Activated naive CD8-positive, alpha-beta T cell treated with anti-CD3 and anti-CD28 coated beads for 36 hours (primary cell): ENCODE data around the gene GHR. TPM values are rescaled to one million over a fixed set of nuclear protein-coding genes. Genes with fewer than 3 reads are reported as not detected.

ENCODE experiments used
- DNase-seq: peaks from one replicate; pipeline ENCODE4 v3.0.0; 2021
- H3K27ac Mint-ChIP-seq: one replicate; pipeline ENCODE4 v1.8.0; 2022; ENCODE audit warnings: mild to moderate bottlenecking, moderate library complexity, mixed read lengths
- H3K27me3 Mint-ChIP-seq: one replicate; pipeline ENCODE4 v1.8.0; 2022; ENCODE audit warnings: mild to moderate bottlenecking, mixed read lengths
- H3K36me3 Mint-ChIP-seq: one replicate; pipeline ENCODE4 v1.8.0; 2021; ENCODE audit warnings: mild to moderate bottlenecking, mixed read lengths
- H3K4me1 Mint-ChIP-seq: one replicate; pipeline ENCODE4 v1.8.0; 2021; ENCODE audit warnings: mixed read lengths
- H3K4me3 Mint-ChIP-seq: one replicate; pipeline ENCODE4 v1.8.0; 2022; ENCODE audit warnings: mild to moderate bottlenecking, moderate library complexity, mixed read lengths
- H3K9me3 Mint-ChIP-seq: one replicate; pipeline ENCODE4 v1.8.0; 2022; ENCODE audit warnings: mixed read lengths
- total RNA-seq, 2 experiments: library from RNA; stranded (reverse); gene quantifications; one replicate each; pipeline ENCODE4 v1.2.3, GENCODE V29; 2021

The GHR gene
- total RNA-seq, 2 experiments from 2014 or later: not detected

DNA sequence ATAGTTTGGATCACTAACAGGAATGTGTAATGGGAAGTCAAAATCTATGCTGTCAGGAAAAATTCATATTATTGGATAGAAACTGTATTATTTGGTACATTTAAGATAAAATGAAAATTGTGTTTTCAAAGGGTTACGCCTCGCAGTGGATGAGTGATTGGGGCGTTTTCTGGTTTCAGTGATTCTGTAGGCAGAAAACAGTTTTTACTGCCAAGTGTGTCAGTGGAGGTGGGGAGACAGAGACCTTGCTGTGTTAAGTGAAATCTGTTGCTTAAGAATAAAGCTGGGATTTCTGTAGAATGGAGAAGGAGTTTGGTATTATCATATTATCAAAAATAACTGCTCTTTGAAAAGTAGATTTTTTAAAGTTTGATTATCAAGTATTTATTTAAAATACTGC is 69.7 kb downstream of the GHR start:
- Mint-ChIP-seq H3K9me3 (no peaks in the 10 kb centered on the region), H3K27ac (no peak overlapping the region), H3K27me3 (no peaks in the 10 kb centered on the region), H3K4me1 (no peaks in the 10 kb centered on the region), H3K36me3 (no peaks in the 10 kb centered on the region), H3K4me3 (no peak overlapping the region)
- no peak for DNase-seq

GRCh38 chr5:42494414-42494813 is 71.2 kb downstream of the GHR start:
- Mint-ChIP-seq H3K27me3 (no peaks in the 10 kb centered on the region), H3K27ac (no peak overlapping the region), H3K4me3 (no peak overlapping the region), H3K36me3 (no peaks in the 10 kb centered on the region), H3K4me1 (no peaks in the 10 kb centered on the region), H3K9me3 (no peaks in the 10 kb centered on the region)
- no peak for DNase-seq

GRCh38 chr5:42495914-42496313 is 72.7 kb downstream of the GHR start:
- no peak for DNase-seq
- Mint-ChIP-seq H3K27ac (no peak overlapping the region), H3K4me3 (no peak overlapping the region), H3K9me3 (no peaks in the 10 kb centered on the region), H3K27me3 (no peaks in the 10 kb centered on the region), H3K36me3 (no peaks in the 10 kb centered on the region), H3K4me1 (no peaks in the 10 kb centered on the region)

DNA sequence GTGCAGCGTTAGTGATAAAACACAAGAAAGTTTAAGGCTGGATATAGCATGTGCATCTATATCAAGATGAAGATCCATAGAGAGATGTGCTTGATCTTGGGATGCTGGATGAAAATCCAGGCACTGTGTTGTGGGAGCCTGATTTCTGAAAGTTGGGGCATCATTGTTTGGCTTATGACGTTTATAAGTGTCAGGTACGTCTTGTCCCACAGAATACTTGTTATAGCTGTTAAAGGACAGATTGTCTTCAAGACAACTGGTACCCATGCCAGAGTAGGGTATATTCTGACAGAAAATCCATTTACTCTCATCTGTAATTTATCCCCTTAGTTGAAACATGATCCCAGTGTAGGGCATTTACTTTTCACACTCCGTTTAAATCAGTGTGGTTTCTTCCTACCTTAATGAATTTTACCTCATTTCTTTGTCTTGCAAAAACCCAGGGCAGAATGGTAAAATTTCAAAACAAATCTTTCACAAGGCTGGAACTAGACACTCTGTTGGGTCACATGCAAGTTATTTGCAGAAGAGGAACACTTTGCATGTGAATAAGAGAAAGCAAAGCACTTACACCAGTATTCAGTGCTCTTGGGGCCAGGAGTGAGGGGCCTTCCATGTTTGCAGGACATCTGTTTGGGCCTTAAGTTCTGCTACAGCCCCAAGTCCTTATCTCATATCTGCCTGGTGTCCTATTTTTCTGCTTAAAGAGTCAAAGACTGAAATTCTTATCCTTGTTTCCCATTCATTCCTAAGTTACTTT is 73.3 kb downstream of the GHR start:
- H3K36me3 Mint-ChIP-seq: no peaks in the 10 kb centered on the region
- DNase-seq: no peak
- no peaks in the 10 kb centered on the region for H3K9me3 Mint-ChIP-seq
- H3K4me1 Mint-ChIP-seq: no peaks in the 10 kb centered on the region
- no peak overlapping the region for H3K4me3 Mint-ChIP-seq
- H3K27me3 Mint-ChIP-seq: no peaks in the 10 kb centered on the region
- no peak overlapping the region for H3K27ac Mint-ChIP-seq

DNA sequence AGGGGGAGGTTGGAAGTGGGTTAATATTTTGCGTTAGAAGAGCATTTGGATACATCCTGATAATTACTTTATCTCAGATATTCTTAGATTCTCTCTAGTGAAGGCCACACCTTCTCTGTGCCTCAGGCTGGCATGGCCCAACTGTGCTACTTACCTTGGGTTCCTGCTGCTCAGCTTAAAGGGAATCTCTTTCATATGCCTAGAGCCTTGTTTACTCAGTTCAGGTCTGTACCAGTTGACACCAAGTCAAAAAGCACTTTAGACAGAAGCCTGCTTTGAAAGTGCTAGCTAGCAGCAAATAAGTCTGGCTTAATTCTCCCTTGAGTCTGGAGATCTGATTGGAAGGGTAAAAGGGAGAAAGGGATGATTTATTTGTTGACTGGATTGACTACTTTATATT is 74.8 kb downstream of the GHR start:
- no peak for DNase-seq
- no peaks in the 10 kb centered on the region for H3K4me1 Mint-ChIP-seq
- no peak overlapping the region for H3K4me3 Mint-ChIP-seq
- H3K9me3 Mint-ChIP-seq: no peaks in the 10 kb centered on the region
- no peaks in the 10 kb centered on the region for H3K27me3 Mint-ChIP-seq
- no peaks in the 10 kb centered on the region for H3K36me3 Mint-ChIP-seq
- no peak overlapping the region for H3K27ac Mint-ChIP-seq

DNA sequence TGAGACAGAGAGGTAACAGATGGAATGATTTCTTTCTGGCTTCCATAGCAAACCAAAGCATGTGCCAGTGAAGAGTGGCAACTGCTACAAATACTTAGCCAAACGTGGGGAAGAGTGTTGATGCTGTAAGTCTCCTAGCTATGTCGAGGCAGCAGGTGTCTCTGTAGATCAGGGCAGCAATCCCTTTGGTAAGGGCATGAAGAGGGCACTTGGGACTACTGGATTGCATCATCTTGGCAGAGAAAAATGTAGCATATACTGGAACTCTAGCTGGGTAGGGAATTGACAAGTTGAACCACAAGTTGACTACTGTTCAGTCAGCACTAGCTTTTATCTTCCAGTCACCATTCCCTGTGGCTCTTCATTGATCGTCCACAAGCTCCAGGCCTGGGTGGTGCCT is 75.8 kb downstream of the GHR start:
- no peak overlapping the region for H3K27ac Mint-ChIP-seq
- no peak overlapping the region for H3K4me3 Mint-ChIP-seq
- H3K36me3 Mint-ChIP-seq: no peaks in the 10 kb centered on the region
- no peaks in the 10 kb centered on the region for H3K27me3 Mint-ChIP-seq
- no peaks in the 10 kb centered on the region for H3K4me1 Mint-ChIP-seq
- H3K9me3 Mint-ChIP-seq: no peaks in the 10 kb centered on the region
- DNase-seq: no peak

DNA sequence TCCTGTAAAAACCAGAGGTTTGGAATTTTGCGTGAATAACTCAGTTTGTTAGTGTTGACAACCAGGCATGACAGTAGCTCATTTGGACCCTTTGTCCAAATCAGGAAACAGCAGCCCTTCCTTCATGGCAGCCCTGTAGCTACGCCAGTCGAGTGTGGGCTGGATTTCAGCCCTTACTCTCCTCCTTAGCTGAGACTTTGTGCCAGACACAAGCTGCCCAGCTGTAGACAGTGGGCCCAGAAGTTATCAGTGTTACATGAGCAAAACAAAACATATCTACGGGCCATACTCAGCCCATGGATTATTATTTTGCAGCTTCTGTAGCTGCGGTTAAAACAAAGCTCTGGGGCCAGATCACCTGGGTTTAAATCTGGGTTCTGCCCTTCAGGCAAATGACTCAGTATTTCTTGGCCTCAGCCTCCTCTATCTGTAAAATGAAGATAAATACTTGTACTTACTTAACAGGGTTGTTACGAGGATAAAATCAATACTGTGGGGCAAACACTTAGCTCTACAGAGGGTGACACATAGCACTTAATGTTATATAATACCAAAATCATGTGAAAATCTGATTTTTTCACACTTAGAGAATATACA is 76.9 kb downstream of the GHR start:
- Mint-ChIP-seq H3K27ac (no peak overlapping the region), H3K9me3 (no peaks in the 10 kb centered on the region), H3K4me1 (no peaks in the 10 kb centered on the region), H3K27me3 (no peaks in the 10 kb centered on the region), H3K36me3 (no peaks in the 10 kb centered on the region), H3K4me3 (no peak overlapping the region)
- DNase-seq: no peak

GRCh38 chr5:42502613-42503470 is 79.6 kb downstream of the GHR start:
- Mint-ChIP-seq H3K4me3 (no peak overlapping the region), H3K36me3 (no peaks in the 10 kb centered on the region), H3K27ac (no peak overlapping the region), H3K4me1 (no peaks in the 10 kb centered on the region), H3K27me3 (no peaks in the 10 kb centered on the region), H3K9me3 (no peaks in the 10 kb centered on the region)
- DNase-seq: no peak

- H3K9me3 Mint-ChIP-seq: no peaks in the 10 kb centered on the region
- no peaks in the 10 kb centered on the region for H3K27me3 Mint-ChIP-seq
- H3K36me3 Mint-ChIP-seq: no peaks in the 10 kb centered on the region
- H3K4me1 Mint-ChIP-seq: no peaks in the 10 kb centered on the region
- no peak overlapping the region for H3K4me3 Mint-ChIP-seq
- DNase-seq: no peak
- no peak overlapping the region for H3K27ac Mint-ChIP-seq
These were observed 83.4 kb downstream of the GHR start for GRCh38 chr5:42506662-42507061.

DNA sequence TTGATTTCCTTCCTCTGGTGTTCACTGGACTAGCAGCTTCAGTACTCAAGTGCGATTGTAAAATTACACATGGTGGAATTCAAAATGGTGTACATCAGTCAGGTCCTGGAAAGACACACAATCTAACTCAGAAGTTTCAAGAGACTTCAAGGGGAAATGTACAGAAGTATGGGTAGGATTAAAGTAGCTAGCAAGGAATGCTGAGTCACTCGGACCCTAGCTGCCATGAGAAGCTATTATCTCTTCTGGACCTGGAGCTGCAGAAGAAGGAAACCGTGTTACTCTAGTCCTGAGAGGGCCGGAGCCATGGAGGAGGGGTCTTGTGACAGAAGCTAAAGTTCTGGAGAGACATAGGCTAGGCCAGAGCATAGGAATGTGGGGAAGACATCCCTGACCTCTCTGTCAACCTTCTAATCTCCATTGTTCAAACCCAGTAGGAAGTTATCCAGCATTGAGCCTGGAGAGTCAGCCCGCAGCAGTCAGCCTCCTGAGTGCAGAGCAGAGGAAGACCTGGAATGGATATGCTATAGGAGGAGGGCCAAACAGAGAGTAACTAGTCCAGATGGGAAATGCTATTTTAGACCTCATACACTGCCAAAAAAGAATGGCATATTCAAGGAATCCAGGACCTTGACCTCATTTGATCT is 84.3 kb downstream of the GHR start:
- no peak for DNase-seq
- H3K4me3 Mint-ChIP-seq: no peak overlapping the region
- H3K4me1 Mint-ChIP-seq: no peaks in the 10 kb centered on the region
- H3K36me3 Mint-ChIP-seq: no peaks in the 10 kb centered on the region
- no peaks in the 10 kb centered on the region for H3K9me3 Mint-ChIP-seq
- no peak overlapping the region for H3K27ac Mint-ChIP-seq
- no peaks in the 10 kb centered on the region for H3K27me3 Mint-ChIP-seq

DNA sequence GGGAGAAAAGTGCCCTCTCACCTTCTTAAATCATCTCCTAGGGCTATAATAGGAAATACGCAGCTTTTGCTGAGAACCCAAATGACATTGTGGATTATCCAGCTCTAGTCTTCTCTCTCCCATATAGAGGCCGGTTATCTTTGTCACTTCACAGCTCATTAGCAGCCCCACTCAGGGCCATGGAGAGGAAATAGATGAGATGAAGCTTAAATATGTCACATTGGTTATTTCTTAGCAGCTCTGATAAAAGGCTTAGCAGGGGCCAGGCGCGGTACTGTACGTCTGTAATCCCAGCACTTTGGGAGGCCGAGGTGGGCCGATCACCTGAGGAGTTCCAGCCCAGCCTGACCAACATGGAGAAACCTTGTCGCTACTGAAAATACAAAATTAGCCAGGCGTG is 90.0 kb downstream of the GHR start:
- Mint-ChIP-seq H3K9me3 (no peaks in the 10 kb centered on the region), H3K4me3 (no peak overlapping the region), H3K4me1 (no peaks in the 10 kb centered on the region), H3K27me3 (no peaks in the 10 kb centered on the region), H3K36me3 (no peaks in the 10 kb centered on the region), H3K27ac (no peak overlapping the region)
- no peak for DNase-seq

DNA sequence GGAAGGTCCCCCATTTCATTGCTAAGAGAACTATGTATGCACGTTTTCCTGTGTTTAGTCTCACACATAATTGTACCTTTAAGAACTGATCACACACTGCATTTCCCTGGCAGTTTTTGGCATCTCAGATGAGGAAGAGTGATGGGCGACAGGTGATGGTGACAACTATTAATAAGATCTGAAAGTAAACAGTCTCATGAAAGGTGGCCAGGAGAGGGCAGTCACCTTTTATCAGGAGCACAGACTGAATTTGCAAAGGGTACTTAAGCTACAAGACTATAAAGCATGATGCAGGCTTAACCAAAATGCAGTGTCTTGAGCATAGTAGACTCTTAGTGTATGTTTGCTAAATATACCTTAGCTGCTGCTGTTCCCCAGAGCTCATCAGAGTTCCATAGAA is 91.5 kb downstream of the GHR start:
- Mint-ChIP-seq H3K27me3 (peaks cover 4% of the 10 kb centered on the region), H3K9me3 (no peaks in the 10 kb centered on the region), H3K36me3 (no peaks in the 10 kb centered on the region), H3K4me1 (peaks cover 3% of the 10 kb centered on the region), H3K4me3 (no peak overlapping the region), H3K27ac (no peak overlapping the region)
- no peak for DNase-seq

GRCh38 chr5:42515504-42515903 is 92.3 kb downstream of the GHR start:
- H3K9me3 Mint-ChIP-seq: no peaks in the 10 kb centered on the region
- H3K27me3 Mint-ChIP-seq: peaks cover 4% of the 10 kb centered on the region
- H3K36me3 Mint-ChIP-seq: no peaks in the 10 kb centered on the region
- peaks cover 3% of the 10 kb centered on the region for H3K4me1 Mint-ChIP-seq
- no peak overlapping the region for H3K27ac Mint-ChIP-seq
- DNase-seq: no peak
- H3K4me3 Mint-ChIP-seq: no peak overlapping the region

DNA sequence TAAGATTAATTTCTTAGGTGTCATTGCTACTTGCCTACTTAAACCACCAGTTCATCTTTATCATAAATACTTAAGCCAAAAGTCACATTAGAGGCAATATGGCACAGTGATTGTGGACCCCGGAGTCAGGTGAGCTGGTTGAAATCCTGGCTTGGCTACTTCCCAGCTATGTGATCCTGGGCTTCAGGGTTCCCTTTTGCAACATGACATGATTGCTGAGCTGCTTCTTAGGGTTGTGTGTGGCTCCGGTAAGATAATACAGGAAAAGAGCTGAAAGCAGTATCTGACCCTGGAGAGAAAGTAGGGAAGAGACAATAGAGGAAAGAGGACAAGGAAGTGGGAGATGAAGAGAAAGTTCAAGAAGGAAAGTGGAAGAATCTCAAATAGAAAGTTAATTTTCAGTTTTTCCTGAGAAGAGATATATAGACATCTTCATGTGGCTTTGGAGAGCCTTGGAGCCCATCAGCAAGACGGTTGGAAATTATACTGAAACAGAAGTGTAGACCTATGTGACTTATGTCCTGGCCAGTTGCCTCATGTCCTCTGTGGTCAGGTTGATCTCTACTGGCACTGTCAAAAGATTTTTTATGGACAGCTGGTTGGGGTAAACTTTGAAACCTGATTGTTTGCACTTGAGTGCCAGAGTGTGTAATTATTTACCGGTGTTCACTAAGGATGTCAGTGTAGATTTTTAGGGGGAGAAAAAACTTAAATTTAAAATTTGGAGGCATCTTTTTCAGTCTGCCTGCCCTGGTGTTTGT is 93.2 kb downstream of the GHR start:
- Mint-ChIP-seq H3K27me3 (peaks cover 4% of the 10 kb centered on the region), H3K4me1 (peaks cover 3% of the 10 kb centered on the region), H3K36me3 (no peaks in the 10 kb centered on the region), H3K27ac (no peak overlapping the region), H3K4me3 (no peak overlapping the region), H3K9me3 (no peaks in the 10 kb centered on the region)
- DNase-seq: no peak
